ENCODE results near the gene SPTBN4.
A peak's percentile ranks its signal among the peaks of the same experiment; 100 is the strongest.
"Not testable (repeated sequence)": the region's sequence is repeated elsewhere in the genome, so short reads cannot be mapped to it uniquely, and the experiment has no call there.

Gene SPTBN4

DNA sequence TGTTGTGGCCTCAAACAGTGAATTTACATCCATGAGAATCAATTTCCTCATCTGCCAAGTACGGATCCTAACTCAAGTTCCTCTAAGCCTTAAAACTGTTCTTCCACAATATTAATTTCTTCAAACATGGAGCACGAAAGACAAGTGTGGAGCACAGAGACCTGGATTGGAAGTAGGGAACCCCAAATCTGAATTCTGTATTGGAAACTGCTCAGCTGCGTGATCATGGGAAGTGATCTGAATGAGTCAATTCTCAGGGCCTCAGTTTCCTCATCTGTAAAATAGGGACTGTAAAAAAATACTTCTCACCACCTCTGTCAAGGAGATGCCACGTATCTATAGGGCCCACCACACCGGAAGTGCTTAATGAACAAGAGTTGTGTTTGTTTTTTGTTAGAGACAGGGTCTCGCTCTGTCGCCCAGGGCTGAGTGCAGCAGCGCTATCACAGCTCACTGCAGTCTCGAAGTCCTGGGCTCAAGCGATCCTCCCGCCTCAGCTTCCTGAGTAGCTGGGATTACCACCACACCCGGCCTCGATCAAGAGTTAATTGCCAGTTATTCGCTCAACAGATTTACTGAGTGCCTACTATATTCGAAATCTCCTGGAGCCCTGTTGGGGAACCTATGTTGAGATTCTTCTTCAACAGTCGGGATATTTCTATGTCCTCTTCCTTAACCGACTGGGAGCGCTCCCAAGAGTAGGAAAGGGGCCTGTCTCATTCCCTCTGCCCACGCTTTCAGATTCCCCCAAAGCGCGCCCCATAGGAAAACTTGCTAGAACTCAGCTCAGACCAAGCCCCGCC, 24.3 kb upstream of the SPTBN4 start:
- DNase-seq = no peak

DNA sequence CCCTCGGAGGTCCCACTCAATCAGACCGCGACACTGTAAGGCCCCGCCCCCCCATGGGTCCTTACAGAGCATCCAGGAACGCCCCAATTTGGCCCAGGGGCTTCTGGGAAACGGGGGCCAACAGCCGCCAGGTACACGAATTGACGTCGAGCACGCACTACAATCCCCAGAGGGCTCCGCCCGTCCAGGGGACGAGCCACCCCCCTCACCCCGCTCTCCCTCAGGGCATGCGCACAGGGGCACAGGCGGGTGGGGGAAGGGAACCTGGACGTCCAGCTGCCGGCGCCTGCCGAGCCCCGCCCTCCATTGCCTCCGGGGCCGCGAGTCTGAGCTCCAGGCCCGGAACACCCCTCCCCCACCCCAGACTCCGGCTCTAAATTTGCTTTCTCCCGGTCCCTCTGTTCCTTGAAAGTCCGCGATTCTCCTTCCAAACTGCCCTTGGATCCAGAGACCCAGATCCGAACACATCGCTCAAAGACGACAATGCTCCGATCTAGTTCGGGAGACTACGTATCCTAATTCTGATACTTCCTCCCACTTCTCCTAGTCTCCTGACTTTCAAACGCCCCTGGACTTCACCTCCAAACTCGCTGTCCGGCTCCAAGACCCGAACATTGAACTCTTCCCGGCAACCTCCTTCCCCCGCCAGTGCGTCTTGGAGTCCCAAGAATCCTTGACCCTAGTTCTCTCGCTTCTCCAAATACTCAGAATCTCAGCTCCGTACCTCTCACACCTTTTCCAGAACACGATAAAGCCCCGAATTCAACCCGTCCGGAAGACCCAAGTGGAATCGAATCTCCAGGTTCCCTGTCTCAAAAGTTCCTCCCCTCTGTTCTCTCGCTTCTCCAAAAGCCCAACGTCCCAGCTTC, 23.4 kb upstream of the SPTBN4 start:
- DNase-seq = peak; percentile 99

DNA sequence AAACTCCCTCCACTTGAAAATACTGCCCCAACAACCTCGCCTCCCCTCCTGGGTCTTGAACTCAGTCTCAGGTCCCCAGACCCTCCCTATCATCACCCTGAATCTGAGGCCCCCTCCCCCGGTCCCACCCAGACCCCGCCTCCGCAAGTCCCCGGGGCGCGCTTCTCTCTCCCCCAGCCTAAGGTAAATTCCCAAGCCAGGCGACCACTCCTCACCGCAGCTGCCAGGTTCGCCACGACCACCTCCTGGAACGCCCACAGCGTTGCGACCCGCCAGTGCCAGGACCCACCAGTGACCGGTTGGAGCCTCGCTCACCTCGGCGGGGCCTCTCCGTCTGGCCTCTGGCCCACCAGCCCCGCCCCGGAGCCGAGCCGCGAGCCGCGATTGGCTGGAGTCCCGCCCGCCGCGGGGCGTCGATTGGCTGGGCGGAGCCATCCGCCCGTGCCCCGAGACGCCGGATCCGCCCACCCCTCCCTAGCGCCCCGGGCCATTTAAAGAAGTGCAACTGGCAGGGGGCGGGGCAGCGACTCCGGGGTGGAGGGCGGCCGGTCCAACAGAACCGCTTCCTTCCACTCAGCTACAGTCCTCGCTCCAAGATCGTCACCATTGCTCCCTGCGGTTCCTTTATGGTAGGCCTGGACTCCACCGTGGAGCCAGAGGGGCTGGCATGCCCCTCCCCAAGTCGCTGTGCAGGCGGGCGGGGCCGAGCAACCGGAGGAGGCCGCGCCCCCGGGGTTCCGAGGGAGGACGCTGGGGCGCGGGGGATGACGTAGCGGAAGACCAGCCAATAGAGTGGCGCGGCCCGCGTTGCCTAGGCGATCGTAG, 22.6 kb upstream of the SPTBN4 start, which contains the start of gene SERTAD3:
Gene SERTAD3, minus strand, starts transcription at position 336 of the 825 bp plus-strand sequence. CDS start 2,255 bp downstream, outside the sequence.
- peak; percentile 95 for DNase-seq

DNA sequence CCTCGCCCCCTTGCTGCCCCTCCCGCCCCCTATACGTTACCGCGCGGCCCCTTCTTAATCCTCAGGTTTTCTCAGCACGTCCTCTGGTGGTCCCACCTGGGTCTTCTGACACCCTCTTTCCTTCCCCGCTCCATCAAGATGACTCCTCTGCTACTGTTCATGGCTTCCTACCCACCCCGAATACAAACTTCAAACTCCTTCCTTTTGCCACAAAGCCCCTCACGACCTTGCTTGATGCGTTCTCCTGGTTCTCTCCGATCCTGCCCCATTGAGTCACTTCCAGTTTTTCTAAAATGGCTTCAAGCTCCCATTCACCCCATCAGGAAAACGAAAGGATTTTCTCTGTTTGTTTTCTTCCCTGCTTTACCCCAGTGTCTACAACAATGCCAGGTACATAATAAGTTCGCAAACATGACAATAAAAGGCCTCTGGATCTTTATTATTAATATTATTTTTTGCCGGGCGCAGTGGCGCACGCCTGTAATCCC, 21.9 kb upstream of the SPTBN4 start:
- DNase-seq = no peak

DNA sequence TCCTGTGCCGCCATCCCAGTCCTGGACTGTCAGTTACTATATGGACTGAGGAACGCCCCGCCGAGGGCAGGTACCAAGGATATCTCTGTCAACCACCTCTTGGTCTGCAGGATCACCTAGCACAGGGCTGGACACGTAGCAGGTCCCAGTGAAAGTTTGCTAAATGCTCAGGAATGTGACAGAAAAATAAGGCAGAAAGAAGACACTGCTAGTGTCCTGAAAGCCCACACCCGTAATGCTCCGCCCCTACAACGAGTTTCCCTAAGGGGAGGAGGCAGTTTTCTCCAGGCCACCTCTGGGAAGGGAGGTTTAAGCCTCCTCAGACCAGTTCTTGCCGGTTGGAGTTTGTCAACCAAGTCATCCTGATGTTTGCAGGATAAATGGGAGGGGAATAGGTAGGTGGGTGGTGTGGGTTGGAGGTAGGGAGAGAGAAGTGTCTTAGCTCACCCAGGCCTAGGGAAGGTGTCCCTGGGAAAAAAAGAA, 21.0 kb upstream of the SPTBN4 start:
- no peak for DNase-seq

DNA sequence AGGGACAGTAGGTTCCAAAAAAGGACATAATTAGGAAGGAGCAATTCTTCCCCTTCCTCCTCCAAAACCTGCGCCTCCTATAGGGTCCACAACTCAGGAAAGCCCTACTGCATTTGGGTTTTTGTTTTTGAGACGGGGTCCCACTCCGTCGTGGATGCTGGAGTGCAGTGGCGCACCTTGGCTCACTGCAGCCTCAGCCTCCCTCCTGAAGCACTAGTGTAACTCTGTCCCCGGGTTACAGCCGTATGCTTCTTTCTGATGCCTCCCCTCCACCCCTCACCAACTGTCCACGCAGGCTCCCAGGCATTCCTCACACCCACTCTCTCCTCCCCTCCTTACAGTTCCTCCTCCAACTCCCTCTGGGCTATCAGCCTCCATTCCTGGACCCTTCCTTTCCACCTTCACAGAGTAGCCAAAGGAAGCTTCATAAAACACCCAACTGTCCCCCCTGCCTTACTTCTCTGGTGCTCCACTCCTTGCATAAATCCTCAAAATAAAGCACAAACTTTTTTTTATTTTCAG, 20.5 kb upstream of the SPTBN4 start:
- no peak for DNase-seq

DNA sequence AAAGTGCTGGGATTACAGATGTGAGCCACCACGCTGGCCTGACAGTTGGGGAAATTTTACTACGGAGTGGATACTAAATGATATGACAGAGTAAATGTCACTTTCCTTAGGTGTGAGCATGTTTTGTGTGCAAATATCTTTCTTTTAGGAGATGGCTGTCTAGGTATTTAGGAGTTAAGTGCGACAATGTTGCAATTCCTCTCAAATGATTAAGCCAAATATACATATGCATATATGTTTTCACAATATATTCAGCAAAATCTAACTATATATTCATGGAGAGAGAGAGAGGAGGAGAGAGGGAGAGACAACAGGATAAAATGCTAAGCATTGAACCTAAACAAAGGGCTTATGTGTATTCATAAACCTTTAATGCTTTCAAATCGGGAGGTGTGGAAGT, 17.3 kb upstream of the SPTBN4 start:
- DNase-seq = no peak

DNA sequence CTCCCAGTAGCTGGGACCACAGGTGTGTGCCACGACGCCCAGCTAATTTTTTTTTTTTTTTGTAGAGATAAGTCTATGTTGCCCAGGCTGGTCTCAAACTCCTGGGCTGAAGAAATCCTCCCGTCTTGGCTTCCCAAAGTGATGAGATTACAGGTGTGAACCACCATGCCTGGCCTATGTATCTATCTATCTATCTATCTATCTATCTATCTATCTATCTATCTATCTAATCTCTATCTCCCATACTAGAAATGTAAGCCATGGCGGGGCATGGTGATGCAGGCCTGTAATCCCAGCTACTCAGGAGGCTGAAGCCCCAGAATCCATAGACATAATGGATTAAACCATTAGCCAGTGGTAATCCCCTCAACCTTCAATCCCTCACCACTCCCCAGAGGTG, 16.1 kb upstream of the SPTBN4 start:
- no peak for DNase-seq

DNA sequence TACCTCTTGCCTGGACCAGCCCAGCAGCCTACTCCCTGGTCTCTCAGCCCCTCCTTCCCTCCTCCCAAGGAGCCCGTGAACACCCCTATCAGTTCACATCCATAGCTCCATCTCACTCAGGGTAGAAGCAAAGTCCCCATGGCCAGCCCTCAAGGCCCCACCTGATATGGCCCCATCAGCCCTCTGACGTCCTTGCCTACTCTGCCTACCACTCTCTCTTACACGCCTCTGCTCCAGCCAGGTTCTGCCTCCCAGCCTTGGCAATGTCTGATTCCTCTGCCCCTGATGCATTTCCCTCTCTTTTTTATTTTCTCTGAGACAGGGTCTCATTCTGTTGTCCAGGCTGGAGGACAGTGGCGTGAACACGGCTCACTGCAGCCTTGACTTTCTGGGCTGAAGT, 14.8 kb upstream of the SPTBN4 start:
- no peak for DNase-seq

DNA sequence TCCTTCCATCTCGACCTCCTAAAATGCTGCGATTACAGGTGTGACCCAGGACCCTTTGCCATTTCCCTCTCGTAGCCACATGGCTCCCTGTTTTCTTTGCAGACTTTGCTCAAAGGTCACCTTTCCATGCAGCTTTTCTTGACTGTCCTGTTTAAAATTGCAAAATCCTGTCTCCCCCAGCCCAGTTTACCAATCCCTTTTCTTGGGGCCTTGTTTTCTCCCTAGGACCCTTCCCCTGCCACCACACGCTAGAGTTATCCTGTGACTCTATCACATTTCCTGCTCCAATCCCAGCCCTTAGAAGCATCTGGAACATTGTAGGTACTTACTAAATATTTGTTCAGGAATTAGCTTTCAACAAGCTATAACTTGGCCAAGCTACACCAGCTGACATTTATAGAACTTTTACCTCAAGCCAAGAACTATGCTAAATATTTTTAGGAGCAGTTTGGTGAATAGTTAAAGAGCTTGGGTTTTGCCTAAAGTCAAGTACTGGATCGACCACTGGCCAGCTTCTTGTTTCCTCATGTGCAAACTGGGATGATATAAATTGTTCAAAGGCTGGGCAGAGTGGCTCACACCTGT, 13.6 kb upstream of the SPTBN4 start:
- no peak for DNase-seq

DNA sequence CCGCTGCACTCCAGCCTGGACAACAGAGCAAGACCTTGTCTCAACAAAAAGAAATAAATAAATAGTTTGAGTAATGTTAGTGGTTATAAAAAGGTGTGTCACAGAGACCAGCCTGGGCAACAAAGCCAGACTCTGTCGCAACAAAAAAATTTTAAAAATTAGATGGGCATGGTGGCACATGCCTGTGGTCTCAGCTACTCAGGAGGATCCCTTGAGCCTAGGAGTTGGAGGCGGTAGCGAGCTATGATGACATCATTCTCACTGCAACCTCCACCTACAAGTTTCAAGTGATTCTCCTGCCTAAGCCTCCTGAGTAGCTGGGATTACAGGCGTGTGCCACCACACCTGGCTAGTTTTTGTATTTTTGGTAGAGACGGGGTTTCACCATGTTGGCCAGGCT, 12.9 kb upstream of the SPTBN4 start:
- DNase-seq = not testable (repeated sequence)

DNA sequence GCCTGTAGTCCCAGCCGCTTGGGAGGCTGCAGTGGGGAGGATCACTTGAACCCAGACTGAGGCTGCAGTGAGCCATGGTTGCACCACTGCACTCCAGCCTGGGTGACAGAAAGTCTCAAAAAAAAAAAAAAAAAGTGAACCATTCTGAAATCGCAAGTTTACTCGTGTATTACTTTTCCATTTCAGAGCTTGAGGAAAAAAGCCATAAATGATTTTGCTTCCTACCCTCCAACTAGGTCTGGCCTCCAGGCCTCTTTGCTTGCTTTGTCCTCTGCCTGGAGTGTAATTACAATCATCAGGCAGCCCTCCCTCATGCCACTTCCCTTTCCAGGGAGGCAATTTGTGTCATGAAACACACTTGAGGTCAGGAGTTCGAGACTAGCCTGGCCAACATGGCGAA, 9.8 kb upstream of the SPTBN4 start:
- no peak for DNase-seq

DNA sequence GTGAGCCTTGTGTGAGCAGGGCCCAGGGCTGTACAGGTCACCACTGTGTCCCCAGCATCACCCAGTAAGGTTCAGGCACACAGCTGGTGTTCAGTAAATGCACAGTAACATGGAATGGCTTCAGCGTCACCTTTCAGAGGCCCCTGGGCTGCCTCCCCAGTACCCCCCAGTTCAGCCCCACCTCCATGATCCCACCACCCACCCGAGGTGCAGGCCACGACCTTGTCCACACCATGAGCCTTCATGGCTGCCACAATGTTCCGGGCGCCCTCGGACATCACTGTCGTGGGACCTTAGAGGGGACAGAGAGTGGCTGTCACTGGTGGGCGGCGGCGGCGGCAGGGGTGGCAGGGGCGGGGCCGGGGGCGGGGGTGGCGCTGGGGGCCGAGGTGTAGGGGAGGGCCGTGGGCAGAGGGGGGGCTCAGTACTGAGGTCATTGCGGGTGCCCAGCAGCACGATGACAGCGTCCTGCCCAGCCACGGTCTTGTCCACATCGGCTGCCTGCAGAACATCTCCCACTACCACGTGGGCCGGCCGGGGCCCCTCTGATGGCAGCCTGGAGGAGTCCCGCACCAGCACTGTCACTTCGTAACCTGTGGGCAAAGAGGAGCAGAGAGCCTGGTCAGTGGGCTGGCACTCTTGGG, 8.7 kb upstream of the SPTBN4 start:
- DNase-seq = no peak

DNA sequence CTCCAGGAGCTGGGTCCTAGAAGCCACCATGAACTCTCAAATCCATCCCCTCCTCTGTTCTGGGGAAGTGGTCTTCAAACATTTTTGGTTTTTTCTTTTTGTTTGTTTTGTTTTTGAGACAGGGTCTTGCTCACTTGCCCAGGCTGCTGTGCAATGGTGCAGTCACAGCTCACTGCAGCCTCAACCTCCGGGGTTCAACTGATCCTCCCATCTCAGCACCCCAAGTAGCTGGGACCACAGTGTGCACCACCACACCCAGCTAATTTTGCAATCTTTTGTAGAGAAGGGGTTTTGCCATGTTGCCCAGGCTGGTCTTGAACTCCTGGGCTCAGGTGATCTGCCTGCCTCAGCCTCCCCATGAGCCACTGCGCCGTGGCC, 8.2 kb upstream of the SPTBN4 start:
- DNase-seq = no peak

DNA sequence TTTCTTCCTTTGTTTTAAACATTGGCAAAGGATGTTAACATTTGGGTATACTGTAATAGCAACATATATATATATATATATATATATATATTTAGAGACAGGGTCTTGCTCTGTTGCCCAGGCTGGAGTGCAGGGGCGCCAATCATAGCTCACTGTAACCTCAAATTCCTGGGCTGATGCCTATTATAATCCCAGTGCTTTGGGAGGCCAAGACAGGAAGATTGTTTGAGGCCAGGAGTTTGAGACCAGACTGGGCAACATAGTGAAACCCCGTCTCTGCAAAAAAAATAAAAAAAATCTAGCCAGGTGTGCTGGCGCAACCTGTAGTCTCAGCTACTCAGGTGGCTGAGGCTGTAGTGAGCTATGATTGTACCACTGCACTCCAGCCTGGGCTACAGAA, 6.6 kb upstream of the SPTBN4 start:
- no peak for DNase-seq

DNA sequence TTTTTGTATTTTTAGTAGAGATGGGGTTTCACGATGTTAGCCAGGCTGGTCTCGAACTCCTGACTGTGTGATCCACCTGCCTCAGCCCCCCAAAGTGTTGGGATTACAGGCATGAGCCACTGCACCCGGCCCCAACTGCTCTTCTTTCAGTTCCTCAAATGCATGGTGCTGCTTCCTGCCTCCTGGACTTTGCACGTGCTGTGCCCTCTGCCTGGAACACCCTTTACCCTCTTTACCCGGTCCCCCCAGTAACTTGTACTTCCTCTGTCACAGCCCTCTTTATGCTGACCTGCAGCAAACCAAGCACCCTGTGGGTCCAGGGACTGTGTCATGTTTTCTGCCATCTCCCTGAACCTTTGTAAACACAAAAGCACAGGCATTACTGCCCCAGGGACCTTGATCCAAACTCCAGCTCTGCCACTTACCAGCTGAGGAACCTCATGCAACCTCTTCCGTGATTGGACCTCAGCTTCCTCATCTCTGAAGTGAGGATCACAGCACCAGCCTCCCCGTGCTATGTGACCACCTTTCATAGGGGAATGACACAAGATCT, 5.1 kb upstream of the SPTBN4 start:
- no peak for DNase-seq

DNA sequence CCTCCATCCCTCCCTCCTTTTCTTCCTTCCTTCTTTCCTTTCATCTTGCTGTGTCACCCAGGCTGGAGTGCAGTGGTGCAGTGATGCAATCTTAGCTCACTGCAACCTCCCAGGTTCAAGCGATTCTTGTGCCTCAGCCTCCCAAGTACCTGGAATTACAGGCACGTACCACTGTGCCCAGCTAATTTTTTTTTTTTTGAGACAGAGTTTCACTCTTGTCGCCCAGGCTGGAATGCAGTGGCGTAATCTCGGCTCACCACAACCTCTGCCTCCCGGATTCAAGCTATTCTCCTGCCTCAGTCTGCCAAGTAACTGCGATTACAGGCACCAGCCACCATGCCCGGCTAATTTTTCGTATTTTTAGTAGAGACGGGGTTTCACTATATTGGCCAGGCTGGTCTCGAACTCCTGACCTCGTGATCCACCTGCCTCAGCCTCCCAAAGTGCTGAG, 3.2 kb upstream of the SPTBN4 start:
- not testable (repeated sequence) for DNase-seq

DNA sequence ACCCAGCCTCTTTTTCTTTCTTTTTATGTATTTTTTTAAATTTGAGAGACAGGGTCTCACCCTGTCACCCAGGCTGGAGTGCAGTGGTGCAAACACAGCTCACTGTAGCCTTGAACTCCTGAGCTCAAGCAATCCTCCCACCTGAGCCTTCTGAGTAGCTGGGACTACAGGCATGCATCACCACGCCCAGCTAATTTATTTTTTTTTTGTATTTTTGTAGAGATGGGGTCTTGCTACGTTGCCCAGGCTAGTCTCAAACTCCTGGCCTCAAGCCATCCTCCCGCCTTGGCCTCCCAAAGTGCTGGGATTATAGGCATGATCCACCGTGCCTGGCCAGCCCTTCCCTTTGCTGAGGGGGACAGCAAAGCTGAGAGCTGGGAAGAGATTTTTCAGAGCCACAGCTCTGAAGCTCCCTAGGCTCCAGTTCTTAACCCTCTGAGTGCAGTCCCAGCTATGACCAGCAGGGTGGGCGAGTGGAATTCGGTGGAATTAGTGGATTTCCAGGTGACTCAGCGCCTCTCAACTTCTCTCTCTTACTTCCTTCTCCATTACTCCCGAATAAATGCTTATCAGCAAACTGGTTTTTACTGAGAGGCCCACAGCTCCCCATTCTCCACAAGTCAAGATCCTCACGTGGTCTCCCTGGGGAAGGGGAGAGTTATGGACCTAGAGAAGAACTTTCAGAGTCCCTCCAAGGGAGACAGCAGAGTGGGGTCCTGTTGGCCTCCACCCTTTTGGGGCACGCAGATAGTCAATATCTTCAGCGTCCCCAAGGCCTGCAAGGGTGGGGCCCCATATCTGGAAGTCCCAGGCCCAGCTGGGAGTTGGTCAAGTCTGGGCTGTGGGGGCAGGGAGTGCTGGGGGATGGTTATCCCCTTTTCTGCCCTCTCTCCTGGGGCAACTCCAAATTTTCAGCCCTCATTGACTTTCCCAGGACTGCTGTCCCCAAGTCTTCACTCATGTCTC, 2.5 kb upstream of the SPTBN4 start:
- peak; percentile 81 for DNase-seq

DNA sequence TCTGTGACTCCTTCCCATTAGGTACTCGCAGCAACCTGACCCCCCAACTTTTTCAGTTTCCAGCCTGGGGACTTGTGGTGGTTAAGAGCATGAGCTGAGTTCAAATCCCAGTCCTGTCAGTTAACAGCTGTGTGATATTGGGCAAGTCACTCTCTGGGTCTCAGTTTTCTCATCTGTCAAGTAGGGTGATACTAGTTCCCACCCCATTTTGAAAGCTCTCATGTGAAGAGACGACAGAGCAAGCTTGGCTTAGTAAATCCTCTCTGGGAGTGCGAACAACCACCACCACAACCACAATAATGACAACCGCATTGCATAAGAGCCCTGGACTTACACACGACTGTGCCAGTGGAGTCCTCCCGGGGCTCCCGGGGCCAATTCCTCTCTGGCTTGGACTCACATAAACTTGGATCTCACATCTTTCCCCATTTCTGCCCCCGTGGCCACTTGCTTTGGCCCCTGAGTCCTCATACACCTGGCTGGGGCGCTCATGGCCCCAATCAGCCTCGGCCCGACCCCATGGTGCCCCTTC, 1.7 kb upstream of the SPTBN4 start:
- DNase-seq = no peak

Measured in SHP77 treated with DMSO at 0.1 percent for 48 hours (cell line).